MM.1S (cell line): ENCODE measurements around the gene OPN3.

Source experiments
- DNase-seq: peaks from one replicate; pipeline ENCODE4 v3.0.0-alpha.2; 2015
- H2AFZ ChIP-seq: fragments of 300-600 bp; sonication (generic); 2 replicates; pipeline ENCODE4 v1.6.0; 2016; ENCODE audit warnings: antibody characterized with exemption, low read length
- H3F3A ChIP-seq: fragments of 300-600 bp; sonication (generic); 2 replicates; pipeline ENCODE4 v1.6.1; 2016; ENCODE audit warnings: mild to moderate bottlenecking, antibody characterized with exemption, low read length, moderate library complexity, mixed read lengths; ENCODE audit not compliant: insufficient read depth
- H3K27ac ChIP-seq: fragments of 300-600 bp; sonication (generic); 2 replicates; pipeline ENCODE4 v1.5.1; 2016; ENCODE audit warnings: mild to moderate bottlenecking, low read length
- H3K27me3 ChIP-seq: fragments of 300-600 bp; sonication (generic); replicated peaks from 2 replicates; pipeline ENCODE4 v1.6.0; 2016; ENCODE audit warnings: low read length; ENCODE audit not compliant: insufficient read depth
- H3K36me3 ChIP-seq: fragments of 300-600 bp; sonication (generic); replicated peaks from 2 replicates; pipeline ENCODE4 v1.6.1; 2016; ENCODE audit warnings: mild to moderate bottlenecking, low read length, mixed read lengths; ENCODE audit not compliant: insufficient read depth
- H3K4me1 ChIP-seq: fragments of 300-600 bp; sonication (generic); 2 replicates; pipeline ENCODE4 v1.6.1; 2016; ENCODE audit warnings: low read length, mixed read lengths
- H3K4me2 ChIP-seq: fragments of 300-600 bp; sonication (generic); 2 replicates; pipeline ENCODE4 v1.6.0; 2016; ENCODE audit warnings: low read depth, low read length
- H3K4me3 ChIP-seq: fragments of 300-600 bp; sonication (generic); 2 replicates; pipeline ENCODE4 v1.5.1; 2016; ENCODE audit warnings: low read length, mixed read lengths
- H3K79me2 ChIP-seq: fragments of 300-600 bp; sonication (generic); 2 replicates; pipeline ENCODE4 v1.6.1; 2016; ENCODE audit warnings: mixed run types, low read length, mixed read lengths
- H3K9ac ChIP-seq: fragments of 300-600 bp; sonication (generic); 2 replicates; pipeline ENCODE4 v1.6.1; 2016; ENCODE audit warnings: low read length, mixed read lengths
- H3K9me2 ChIP-seq: fragments of 300-600 bp; sonication (generic); replicated peaks from 2 replicates; pipeline ENCODE4 v1.6.1; 2016; ENCODE audit warnings: mild to moderate bottlenecking, low read length, mixed read lengths; ENCODE audit not compliant: insufficient read depth
- H3K9me3 ChIP-seq: fragments of 300-600 bp; sonication (generic); replicated peaks from 2 replicates; pipeline ENCODE4 v1.6.1; 2016; ENCODE audit warnings: mild to moderate bottlenecking, low read length, mixed read lengths; ENCODE audit not compliant: insufficient read depth
- H4K20me1 ChIP-seq: fragments of 300-600 bp; sonication (generic); 2 replicates; pipeline ENCODE4 v1.6.1; 2016; ENCODE audit warnings: mild to moderate bottlenecking, low read length, moderate library complexity, mixed read lengths; ENCODE audit not compliant: insufficient read depth
- EZH2 ChIP-seq: fragments of 300-600 bp; sonication (generic); optimal IDR thresholded peaks from 2 replicates; pipeline ENCODE3; 2017; ENCODE audit warnings: low read depth, mild to moderate bottlenecking, antibody characterized with exemption, low read length, mixed read lengths
- EZH2phosphoT487 ChIP-seq: fragments of 300-600 bp; sonication (generic); IDR thresholded peaks from 2 replicates; pipeline ENCODE4 v1.6.1; 2018; ENCODE audit warnings: antibody characterized with exemption, low read length
- TF ChIP-seq, protein P1 (sequence below): fragments of 300-600 bp; sonication (generic); IDR thresholded peaks from 2 replicates; pipeline ENCODE4 v1.5.1; 2016; ENCODE audit warnings: antibody characterized with exemption, low read length, mixed read lengths

The OPN3 gene

DNA sequence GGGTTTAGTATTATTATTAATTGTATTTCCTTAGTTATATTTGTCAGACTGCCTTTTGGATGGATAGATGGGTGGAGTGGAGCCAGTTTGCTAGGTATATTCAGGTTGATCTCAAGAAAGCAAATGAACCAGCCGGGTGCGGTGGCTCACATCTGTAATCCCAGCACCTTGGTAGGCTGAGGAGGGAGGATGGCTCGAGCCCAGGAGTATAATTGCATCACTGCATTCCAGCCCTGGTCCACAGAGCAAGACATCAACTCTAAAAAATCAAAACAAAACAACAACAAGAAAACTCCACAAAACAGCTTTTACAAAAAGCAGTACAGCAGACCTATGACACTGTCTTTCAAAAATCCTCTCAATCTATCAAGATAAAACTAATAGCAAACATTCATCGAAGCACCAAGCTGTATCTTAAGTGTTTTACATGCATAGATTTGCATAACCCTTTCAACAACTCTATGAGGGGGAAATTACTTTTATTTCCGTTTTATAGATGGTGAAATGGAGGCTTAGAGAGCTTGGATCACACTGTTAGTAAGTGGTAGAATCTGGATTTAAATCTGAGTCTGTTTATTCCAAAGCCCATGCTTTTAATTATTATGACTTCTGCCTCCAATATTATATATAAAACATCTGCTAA lies 82.5 kb downstream of the OPN3 start:
- Histone ChIP-seq H3K9me2 (no peaks in the 10 kb centered on the region), H3K9ac (no peak overlapping the region), H3K4me3 (no peak overlapping the region), H2AFZ (no peak overlapping the region), H3K36me3 (no peaks in the 10 kb centered on the region), H3K79me2 (no peaks in the 10 kb centered on the region), H3K27ac (no peak overlapping the region), H3F3A (no peaks in the 10 kb centered on the region), H3K9me3 (no peaks in the 10 kb centered on the region), H4K20me1 (no peaks in the 10 kb centered on the region), H3K4me2 (no peak overlapping the region), H3K27me3 (no peaks in the 10 kb centered on the region), H3K4me1 (no peaks in the 10 kb centered on the region)
- TF ChIP-seq, protein P1, sequence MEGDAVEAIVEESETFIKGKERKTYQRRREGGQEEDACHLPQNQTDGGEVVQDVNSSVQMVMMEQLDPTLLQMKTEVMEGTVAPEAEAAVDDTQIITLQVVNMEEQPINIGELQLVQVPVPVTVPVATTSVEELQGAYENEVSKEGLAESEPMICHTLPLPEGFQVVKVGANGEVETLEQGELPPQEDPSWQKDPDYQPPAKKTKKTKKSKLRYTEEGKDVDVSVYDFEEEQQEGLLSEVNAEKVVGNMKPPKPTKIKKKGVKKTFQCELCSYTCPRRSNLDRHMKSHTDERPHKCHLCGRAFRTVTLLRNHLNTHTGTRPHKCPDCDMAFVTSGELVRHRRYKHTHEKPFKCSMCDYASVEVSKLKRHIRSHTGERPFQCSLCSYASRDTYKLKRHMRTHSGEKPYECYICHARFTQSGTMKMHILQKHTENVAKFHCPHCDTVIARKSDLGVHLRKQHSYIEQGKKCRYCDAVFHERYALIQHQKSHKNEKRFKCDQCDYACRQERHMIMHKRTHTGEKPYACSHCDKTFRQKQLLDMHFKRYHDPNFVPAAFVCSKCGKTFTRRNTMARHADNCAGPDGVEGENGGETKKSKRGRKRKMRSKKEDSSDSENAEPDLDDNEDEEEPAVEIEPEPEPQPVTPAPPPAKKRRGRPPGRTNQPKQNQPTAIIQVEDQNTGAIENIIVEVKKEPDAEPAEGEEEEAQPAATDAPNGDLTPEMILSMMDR, result no peak
- DNase-seq, result no peak

DNA sequence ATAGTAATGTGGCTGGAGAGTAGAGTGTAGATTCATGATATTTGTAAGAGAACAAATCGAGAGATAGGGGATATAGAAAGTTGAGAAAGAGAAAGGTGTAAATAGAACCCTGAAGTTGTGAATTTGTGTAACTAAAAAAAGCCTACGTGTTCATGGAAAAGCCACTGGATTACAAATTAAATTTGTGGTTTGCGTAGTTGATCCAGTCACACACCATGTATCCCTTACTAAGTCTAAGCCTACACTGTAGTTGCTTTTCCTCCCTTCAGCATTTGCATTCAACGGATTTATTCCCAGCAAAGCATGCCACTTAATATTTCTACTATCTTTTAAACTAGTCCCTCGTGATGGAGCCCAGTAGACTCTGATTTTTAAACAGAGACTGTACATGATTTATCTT lies 83.1 kb downstream of the OPN3 start:
- no peak overlapping the region for H3K4me2 ChIP-seq
- H2AFZ ChIP-seq, result no peak overlapping the region
- H3K79me2 ChIP-seq, result no peaks in the 10 kb centered on the region
- no peaks in the 10 kb centered on the region for H3F3A ChIP-seq
- no peaks in the 10 kb centered on the region for H3K36me3 ChIP-seq
- H3K9me2 ChIP-seq, result no peaks in the 10 kb centered on the region
- no peaks in the 10 kb centered on the region for H3K4me1 ChIP-seq
- H3K27me3 ChIP-seq, result no peaks in the 10 kb centered on the region
- TF ChIP-seq EZH2, result no peak
- TF ChIP-seq EZH2phosphoT487, result no peak
- TF ChIP-seq, protein P1, result no peak
- H3K9ac ChIP-seq, result no peak overlapping the region
- H3K9me3 ChIP-seq, result no peaks in the 10 kb centered on the region
- H4K20me1 ChIP-seq, result no peaks in the 10 kb centered on the region
- DNase-seq, result no peak
- H3K27ac ChIP-seq, result no peak overlapping the region
- H3K4me3 ChIP-seq, result no peak overlapping the region

DNA sequence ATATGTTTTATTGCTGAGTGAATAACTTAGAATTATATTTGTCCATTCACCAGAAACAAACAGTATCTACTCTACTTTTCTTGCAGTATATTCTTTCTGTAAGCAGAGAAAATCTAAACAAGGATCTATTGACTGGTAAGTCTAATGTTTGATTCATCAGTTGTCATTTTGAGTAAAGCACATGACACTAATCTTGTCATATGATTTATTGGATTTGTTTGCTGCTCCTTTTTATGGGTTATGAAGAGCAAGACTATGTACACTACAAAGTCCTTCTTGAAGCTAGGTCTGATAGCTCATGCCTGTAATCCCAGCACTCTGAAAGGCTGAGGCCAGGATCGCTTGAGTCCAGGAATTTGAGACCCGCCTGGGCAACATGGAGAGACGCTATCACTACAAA lies 84.6 kb downstream of the OPN3 start:
- no peaks in the 10 kb centered on the region for H3K79me2 ChIP-seq
- no peaks in the 10 kb centered on the region for H4K20me1 ChIP-seq
- no peak overlapping the region for H2AFZ ChIP-seq
- no peaks in the 10 kb centered on the region for H3K4me1 ChIP-seq
- H3K9me3 ChIP-seq, result no peaks in the 10 kb centered on the region
- DNase-seq, result no peak
- H3K27ac ChIP-seq, result no peak overlapping the region
- H3K4me3 ChIP-seq, result no peak overlapping the region
- H3K36me3 ChIP-seq, result no peaks in the 10 kb centered on the region
- H3F3A ChIP-seq, result no peaks in the 10 kb centered on the region
- H3K9ac ChIP-seq, result no peak overlapping the region
- no peaks in the 10 kb centered on the region for H3K27me3 ChIP-seq
- H3K9me2 ChIP-seq, result no peaks in the 10 kb centered on the region
- TF ChIP-seq EZH2phosphoT487 (no peak), EZH2 (no peak)
- TF ChIP-seq, protein P1, result no peak
- no peak overlapping the region for H3K4me2 ChIP-seq
